GM12864 (cell line): ENCODE measurements around the gene CFH.

ENCODE experiments used
- DNase-seq: peaks from one replicate; pipeline ENCODE4 v3.0.0-alpha.2; 2011; ENCODE audit warnings: low read depth
- H3K4me3 ChIP-seq: 2 replicates; pipeline ENCODE4 v1.5.1; 2011; ENCODE audit warnings: mild to moderate bottlenecking, low read depth, low read length, control low read depth
- TF ChIP-seq, protein P1 (sequence below): IDR thresholded peaks from 2 replicates; pipeline ENCODE4 v1.5.1; 2011; ENCODE audit warnings: low read depth, mild to moderate bottlenecking, moderate library complexity, low read length, control low read depth, inconsistent platforms; ENCODE audit errors: missing control alignments

The CFH gene

DNA sequence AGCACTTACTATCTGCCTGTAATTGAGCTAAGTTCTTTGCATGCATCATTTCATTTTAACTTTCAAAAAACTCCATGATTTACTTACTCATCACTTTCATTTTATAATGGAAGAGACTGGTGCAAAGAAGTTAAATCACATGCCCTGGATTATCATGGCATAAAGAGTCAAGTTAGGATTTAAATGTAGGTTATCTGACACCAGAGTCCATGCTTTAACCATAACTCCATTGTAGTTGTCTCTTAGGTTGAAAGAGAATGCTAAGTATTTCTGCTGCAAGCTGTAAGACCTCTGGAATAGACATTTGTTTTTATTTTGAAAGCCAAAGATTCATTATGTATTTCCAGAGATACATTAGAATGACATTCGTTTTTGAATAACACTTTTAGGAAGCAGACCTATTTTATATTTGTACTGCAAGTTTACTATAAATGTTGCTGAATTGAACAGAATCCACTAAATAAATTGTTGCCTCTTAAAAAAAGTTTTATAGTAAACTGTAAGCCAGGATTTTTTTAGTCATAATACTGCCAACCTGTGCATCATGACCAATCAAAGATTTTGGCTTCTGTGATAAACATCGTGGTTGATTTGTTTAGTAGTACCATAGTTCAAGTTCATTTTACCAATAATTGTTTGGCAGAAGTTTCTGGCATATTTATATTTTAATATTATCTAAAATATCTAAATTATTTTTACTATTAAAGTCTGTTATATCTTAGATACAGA lies 26.1 kb downstream of the CFH start:
- TF ChIP-seq, protein P1, sequence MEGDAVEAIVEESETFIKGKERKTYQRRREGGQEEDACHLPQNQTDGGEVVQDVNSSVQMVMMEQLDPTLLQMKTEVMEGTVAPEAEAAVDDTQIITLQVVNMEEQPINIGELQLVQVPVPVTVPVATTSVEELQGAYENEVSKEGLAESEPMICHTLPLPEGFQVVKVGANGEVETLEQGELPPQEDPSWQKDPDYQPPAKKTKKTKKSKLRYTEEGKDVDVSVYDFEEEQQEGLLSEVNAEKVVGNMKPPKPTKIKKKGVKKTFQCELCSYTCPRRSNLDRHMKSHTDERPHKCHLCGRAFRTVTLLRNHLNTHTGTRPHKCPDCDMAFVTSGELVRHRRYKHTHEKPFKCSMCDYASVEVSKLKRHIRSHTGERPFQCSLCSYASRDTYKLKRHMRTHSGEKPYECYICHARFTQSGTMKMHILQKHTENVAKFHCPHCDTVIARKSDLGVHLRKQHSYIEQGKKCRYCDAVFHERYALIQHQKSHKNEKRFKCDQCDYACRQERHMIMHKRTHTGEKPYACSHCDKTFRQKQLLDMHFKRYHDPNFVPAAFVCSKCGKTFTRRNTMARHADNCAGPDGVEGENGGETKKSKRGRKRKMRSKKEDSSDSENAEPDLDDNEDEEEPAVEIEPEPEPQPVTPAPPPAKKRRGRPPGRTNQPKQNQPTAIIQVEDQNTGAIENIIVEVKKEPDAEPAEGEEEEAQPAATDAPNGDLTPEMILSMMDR = no peak
- no peak overlapping the region for H3K4me3 ChIP-seq
- DNase-seq = no peak

DNA sequence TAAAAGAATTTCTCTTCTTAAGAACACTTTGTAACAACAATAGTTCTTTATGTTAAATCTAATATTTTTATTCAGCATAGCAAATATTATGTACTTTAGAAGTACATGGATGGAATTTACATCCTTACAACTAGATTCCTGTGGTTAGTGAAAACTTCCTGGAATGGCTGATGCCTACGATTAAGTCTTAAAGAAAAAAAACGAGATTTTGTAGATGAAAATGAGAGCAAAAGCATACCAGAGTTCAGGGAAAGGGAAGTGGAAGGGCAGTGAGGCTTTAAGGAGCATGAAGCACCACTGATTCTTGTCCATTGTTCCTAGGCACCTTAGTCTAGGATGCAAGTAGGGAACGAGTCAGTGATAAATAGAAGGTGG lies 26.7 kb downstream of the CFH start:
- no peak for DNase-seq
- H3K4me3 ChIP-seq = no peak overlapping the region
- TF ChIP-seq, protein P1 = no peak

DNA sequence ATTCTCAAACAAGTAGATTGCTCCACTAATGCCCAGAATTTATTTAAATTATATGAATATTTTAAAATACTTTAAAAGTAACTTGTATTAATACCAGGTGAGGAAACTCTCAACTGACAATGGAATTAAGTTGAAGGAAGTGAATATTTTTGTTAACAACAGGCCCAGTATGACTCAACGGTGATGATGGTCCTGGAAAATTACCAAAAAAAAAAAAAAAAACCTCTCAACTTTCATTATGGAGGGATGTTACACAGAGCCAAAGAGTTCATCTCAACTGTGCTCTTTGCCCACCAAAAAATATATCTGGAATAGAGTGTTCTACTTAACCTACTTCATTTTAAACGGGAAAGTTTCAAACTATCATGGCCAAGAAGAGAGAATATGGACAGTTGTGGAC lies 28.3 kb downstream of the CFH start:
- no peak overlapping the region for H3K4me3 ChIP-seq
- TF ChIP-seq, protein P1 = no peak

DNA sequence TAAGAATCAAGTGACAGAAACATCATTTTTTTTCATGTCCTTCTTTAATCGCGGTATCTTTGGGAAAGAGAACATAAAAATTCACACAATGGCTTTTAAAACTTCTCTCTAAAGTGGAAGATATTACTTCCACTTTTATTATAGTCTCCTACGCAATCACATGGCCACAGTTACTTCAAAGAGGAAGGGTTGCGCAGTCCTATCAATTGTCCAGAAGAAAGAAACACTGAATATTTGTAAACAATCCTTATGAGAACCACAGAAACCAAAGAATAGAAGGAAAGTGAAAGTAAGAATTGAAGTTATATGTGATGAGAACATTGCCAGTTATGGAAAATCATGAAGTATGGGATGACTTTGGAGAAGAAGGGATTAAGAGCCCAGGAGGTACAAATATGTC lies 32.6 kb downstream of the CFH start:
- no peak overlapping the region for H3K4me3 ChIP-seq
- no peak for DNase-seq
- TF ChIP-seq, protein P1 = no peak

More for the DNA sequence above, 28.3 kb downstream of the CFH start:
- DNase-seq = no peak

DNA sequence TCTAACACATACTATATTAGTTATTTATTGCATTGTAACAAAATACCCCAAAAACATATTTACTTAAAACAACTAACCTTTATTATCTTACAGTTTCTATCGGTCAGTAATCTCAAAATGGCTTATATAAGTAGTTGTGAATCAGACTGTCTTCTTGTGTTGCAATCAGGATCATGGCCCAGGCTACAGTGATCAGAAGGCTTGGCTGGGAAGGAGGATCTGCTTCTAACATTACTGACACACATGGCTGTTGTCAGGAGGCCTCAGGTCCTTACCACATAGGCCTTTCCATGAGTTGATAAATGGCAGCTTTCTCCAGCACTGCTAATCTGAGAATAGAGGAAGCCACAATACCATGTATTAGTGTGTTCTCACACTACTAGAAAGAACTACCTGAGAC lies 33.7 kb downstream of the CFH start:
- DNase-seq = no peak
- no peak overlapping the region for H3K4me3 ChIP-seq
- TF ChIP-seq, protein P1 = no peak

DNA sequence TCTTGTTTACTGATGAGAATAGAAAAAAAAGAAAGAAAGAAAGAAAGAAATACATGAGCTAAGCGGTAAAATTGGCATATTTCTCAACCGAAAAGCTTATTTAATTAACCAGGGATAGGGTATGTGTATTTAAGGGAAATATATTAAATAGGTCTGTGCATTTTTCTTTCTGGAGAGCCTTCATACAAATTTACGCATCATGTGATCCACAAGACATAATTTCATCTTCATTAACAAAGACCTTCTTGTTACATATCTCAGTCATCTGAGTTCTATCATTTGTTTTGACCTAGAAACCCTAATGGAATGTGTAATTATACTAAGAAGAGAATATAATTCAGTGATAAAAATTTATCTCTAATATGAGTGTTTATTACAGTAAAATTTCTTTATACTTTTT lies 37.2 kb downstream of the CFH start:
- TF ChIP-seq, protein P1 = no peak
- no peak for DNase-seq
- H3K4me3 ChIP-seq = no peak overlapping the region

DNA sequence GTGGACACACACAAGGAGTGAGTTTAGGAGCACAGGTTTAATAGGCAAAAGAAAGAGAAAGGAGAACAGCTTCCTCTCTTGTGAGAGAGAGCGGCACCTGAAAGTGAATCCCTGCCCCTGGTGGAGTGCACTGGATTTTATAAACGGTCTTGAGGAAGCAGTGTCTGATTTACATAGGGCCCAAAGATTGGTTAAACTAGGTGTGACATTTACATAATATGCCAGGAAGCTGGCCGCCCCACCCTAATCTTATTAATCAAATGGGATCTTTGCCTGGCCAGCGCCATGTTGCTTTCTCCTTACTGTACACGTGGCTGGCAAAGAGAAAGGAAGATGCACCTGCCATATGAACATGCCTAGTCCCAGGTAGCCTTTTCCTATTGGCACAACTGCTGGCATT lies 38.7 kb downstream of the CFH start:
- H3K4me3 ChIP-seq = no peak overlapping the region
- TF ChIP-seq, protein P1 = no peak
- DNase-seq = no peak
